Bone marrow (tissue), 2 donors: ENCODE measurements around the gene ZDHHC3.
"Not testable (repeated sequence)": the region's sequence is repeated elsewhere in the genome, so short reads cannot be mapped to it uniquely, and the experiment has no call there.

Source experiments
- DNase-seq, 2 donors: peaks; one replicate each; lab custom pipeline; 2025; lab: John Stamatoyannopoulos, UW

ZDHHC3 gene

GRCh38 chr3:44995142-44995770 is 19.3 kb upstream of the ZDHHC3 start:
- no peak for DNase-seq

- DNase-seq = no peak
These were observed 17.7 kb upstream of the ZDHHC3 start for GRCh38 chr3:44993471-44994205.

- no peak for DNase-seq
These were observed 16.8 kb upstream of the ZDHHC3 start for GRCh38 chr3:44992555-44993470.

GRCh38 chr3:44991326-44991725 is 15.4 kb upstream of the ZDHHC3 start:
- DNase-seq = no peak

- DNase-seq = no peak
These were observed 13.8 kb upstream of the ZDHHC3 start for GRCh38 chr3:44989636-44990373.

GRCh38 chr3:44989141-44989540 is 13.2 kb upstream of the ZDHHC3 start:
- no peak for DNase-seq

- no peak for DNase-seq
These were observed 12.1 kb upstream of the ZDHHC3 start for GRCh38 chr3:44988073-44988472.

GRCh38 chr3:44987332-44987731 is 11.4 kb upstream of the ZDHHC3 start:
- DNase-seq = no peak

GRCh38 chr3:44986330-44986729 is 10.4 kb upstream of the ZDHHC3 start:
- DNase-seq = not testable (repeated sequence)

GRCh38 chr3:44984335-44984734 is 8.4 kb upstream of the ZDHHC3 start:
- no peak for DNase-seq

- no peak for DNase-seq
These were observed 7.5 kb upstream of the ZDHHC3 start for GRCh38 chr3:44983484-44983941.

- no peak for DNase-seq
These were observed 6.8 kb upstream of the ZDHHC3 start for GRCh38 chr3:44982817-44983216.

- DNase-seq = no peak
These were observed 5.8 kb upstream of the ZDHHC3 start for GRCh38 chr3:44981751-44982150.

- no peak for DNase-seq
These were observed 5.2 kb upstream of the ZDHHC3 start for GRCh38 chr3:44981220-44981619.

- DNase-seq = no peak
These were observed 1.6 kb downstream of the ZDHHC3 start for GRCh38 chr3:44974416-44974815.

- DNase-seq = no peak
These were observed 5.0 kb downstream of the ZDHHC3 start for GRCh38 chr3:44970926-44971490.

GRCh38 chr3:44969828-44970179 is 6.2 kb downstream of the ZDHHC3 start:
- no peak for DNase-seq

- no peak for DNase-seq
These were observed 6.7 kb downstream of the ZDHHC3 start for GRCh38 chr3:44969154-44969827.

- DNase-seq = no peak
These were observed 7.5 kb downstream of the ZDHHC3 start for GRCh38 chr3:44968447-44968858.

- no peak for DNase-seq
These were observed 9.1 kb downstream of the ZDHHC3 start for GRCh38 chr3:44966795-44967278.

- no peak for DNase-seq
These were observed 10.8 kb downstream of the ZDHHC3 start for GRCh38 chr3:44965165-44965564.
